Measurements from ENCODE around the gene TMEM126A.
A peak's percentile ranks its signal among the peaks of the same experiment; 100 is the strongest.
"Not testable (repeated sequence)": the region's sequence is repeated elsewhere in the genome, so short reads cannot be mapped to it uniquely, and the experiment has no call there.

The TMEM126A gene

DNA sequence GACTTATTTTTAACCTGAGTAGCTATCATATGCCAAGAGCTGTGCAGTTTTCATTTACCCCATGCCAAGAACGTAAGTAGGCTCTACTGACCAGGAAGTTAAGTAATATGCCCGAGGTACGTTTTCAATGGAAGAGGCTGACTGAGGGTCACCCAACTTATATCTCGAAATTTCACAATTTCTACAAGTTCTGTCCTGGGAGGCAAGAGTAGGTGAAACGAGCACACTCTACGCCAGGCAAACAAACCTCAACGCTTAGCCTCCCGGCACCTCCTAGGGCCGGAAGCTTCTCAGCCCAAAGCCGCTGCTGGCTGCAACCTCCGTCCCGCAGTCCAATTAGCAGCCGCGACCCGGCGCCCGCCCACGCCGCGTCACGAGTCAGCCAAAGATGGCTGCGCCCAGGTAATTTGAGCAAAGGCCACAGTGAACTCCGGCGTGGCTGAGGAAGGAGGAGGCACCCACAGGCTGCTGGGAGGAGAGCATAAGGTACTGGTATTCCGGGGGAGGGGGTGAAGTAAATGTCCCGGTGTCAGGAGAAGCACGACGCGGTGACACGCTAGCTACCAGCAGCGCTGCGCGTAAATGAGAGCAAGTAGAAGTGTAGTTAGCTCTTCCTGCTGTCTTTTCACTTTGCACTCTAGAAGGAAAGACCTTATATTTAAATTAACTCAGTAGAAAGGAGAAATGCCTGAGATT, at the start of gene TMEM126A:
TMEM126A (plus strand) TSS at position 364 of the 696 bp plus-strand sequence. CDS start 2,289 bp downstream, outside the sequence.
- no peaks in the 10 kb centered on the region for H3K27me3 ChIP-seq (replicated peaks; ENCODE audit: control insufficient read depth, insufficient read depth, low read length)
- DNase-seq (ENCODE audit: extremely low read depth, insufficient read length), result peak; percentile 91
- TF ChIP-seq, protein P1, sequence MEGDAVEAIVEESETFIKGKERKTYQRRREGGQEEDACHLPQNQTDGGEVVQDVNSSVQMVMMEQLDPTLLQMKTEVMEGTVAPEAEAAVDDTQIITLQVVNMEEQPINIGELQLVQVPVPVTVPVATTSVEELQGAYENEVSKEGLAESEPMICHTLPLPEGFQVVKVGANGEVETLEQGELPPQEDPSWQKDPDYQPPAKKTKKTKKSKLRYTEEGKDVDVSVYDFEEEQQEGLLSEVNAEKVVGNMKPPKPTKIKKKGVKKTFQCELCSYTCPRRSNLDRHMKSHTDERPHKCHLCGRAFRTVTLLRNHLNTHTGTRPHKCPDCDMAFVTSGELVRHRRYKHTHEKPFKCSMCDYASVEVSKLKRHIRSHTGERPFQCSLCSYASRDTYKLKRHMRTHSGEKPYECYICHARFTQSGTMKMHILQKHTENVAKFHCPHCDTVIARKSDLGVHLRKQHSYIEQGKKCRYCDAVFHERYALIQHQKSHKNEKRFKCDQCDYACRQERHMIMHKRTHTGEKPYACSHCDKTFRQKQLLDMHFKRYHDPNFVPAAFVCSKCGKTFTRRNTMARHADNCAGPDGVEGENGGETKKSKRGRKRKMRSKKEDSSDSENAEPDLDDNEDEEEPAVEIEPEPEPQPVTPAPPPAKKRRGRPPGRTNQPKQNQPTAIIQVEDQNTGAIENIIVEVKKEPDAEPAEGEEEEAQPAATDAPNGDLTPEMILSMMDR (IDR thresholded peaks at IDR 0.05; ENCODE audit: insufficient read depth, low read length, poor library complexity, severe bottlenecking), result no peak
- H3K36me3 ChIP-seq (ENCODE audit: control insufficient read depth, insufficient read depth, low read length), result peaks cover 3% of the 10 kb centered on the region; the same call in 1 of the 2 replicates
- H3K4me3 ChIP-seq (replicated peaks; ENCODE audit: low read depth, low read length), result peak within 1 kb of the TSS; percentile 90

DNA sequence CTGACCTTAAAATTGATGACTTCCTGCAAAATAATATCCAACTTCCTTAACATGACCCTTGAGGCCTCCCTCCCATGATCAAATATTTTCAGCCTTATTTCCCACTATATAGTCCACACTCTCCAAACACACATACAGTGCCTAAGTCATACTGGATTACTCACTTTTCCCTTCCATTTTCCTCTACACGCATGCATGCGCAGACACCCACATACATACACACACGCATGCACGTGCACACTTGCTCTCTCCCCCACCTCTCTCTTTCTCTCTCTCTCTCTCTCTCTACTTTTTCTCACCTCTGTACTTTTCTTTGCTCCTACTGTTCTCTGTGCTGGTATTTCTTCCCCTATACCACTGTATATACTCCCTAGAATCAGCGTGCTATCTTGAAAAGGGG, 48.7 kb upstream of the TMEM126A start:
- TF ChIP-seq, protein P1 (IDR thresholded peaks at IDR 0.05; ENCODE audit: insufficient read depth, low read length, poor library complexity, severe bottlenecking), result no peak

DNA sequence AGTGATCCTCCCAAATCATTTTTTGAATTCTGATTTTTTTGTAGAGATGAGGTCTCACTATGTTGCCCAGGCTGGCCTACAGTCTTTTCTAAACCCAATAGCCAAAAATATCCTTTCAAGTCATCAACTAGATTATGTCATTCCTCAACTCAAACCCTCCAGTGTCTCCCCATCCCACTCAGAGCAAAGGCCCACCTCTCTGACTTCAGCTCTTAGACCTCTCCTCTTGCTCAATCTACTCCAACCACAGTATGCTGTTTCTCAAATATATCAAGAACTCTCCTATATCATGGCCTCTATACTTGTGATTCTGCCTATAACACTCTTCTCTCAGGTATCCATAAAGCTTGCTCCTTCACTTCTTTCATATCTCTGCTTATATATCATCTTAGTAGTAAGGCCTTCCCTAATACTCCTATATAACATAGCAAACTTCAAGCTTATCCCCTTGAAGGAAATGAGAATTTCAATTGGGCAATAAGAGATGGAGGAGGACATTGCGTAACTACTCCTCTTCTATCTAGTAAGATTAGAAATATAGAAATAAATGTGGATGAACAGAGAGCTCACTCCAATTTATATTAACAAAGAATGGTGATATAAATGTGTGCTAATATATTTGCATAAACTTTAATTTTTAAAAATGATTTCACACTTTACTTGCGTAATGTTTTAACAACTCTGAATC, 45.1 kb upstream of the TMEM126A start:
- no peaks in the 10 kb centered on the region for H3K36me3 ChIP-seq (ENCODE audit: control insufficient read depth, insufficient read depth, low read length)
- TF ChIP-seq, protein P1 (IDR thresholded peaks at IDR 0.05; ENCODE audit: insufficient read depth, low read length, poor library complexity, severe bottlenecking), result no peak
- H3K27me3 ChIP-seq (replicated peaks; ENCODE audit: control insufficient read depth, insufficient read depth, low read length), result no peaks in the 10 kb centered on the region
- no peak for DNase-seq (ENCODE audit: extremely low read depth, insufficient read length)
- H3K4me3 ChIP-seq (replicated peaks; ENCODE audit: low read depth, low read length), result no peak overlapping the region

More for the DNA sequence above, 48.7 kb upstream of the TMEM126A start:
- DNase-seq (ENCODE audit: extremely low read depth, insufficient read length), result no peak
- Histone ChIP-seq H3K4me3 (replicated peaks; ENCODE audit: low read depth, low read length) (no peak overlapping the region), H3K36me3 (ENCODE audit: control insufficient read depth, insufficient read depth, low read length) (no peaks in the 10 kb centered on the region), H3K27me3 (replicated peaks; ENCODE audit: control insufficient read depth, insufficient read depth, low read length) (no peaks in the 10 kb centered on the region)

DNA sequence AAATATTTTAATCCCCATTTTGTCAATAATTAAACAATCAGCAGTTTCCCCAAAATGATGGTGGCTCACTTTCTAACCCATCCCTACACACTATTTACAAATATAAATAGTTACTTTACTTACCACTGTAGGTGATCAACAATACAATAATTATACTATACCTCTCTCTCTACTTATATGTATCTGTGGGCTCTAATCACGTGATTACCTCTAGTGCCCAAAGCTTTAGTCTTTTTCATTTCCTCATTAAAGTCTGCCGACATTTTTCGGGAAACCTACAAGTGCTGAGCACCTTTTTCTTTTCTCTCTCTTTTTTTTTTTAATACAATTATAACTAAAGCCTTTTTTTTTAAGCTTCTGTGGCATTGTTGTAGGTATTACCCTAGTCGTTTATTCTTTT, 44.5 kb upstream of the TMEM126A start:
- H3K27me3 ChIP-seq (replicated peaks; ENCODE audit: control insufficient read depth, insufficient read depth, low read length), result no peaks in the 10 kb centered on the region
- TF ChIP-seq, protein P1 (IDR thresholded peaks at IDR 0.05; ENCODE audit: insufficient read depth, low read length, poor library complexity, severe bottlenecking), result no peak
- no peak for DNase-seq (ENCODE audit: extremely low read depth, insufficient read length)
- no peak overlapping the region for H3K4me3 ChIP-seq (replicated peaks; ENCODE audit: low read depth, low read length)
- H3K36me3 ChIP-seq (ENCODE audit: control insufficient read depth, insufficient read depth, low read length), result no peaks in the 10 kb centered on the region

DNA sequence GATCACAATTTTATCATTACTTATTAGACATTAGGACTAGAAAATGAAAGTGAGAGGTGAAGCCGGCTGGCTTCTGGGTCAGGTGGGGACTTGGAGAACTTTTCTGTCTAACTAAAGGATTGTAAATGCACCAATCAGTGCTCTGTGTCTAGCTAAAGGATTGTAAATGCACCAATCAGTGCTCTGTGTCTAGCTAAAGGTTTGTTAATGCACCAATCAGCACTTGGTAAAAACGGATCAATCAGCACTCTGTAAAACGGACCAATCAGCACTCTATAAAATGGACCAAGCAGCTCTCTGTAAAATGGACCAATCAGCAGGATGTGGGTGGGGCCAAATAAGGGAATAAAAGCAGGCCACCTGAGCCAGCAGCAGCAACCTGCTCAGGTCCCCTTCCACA, 41.5 kb upstream of the TMEM126A start:
- H3K36me3 ChIP-seq (ENCODE audit: control insufficient read depth, insufficient read depth, low read length); H3K27me3 ChIP-seq (replicated peaks; ENCODE audit: control insufficient read depth, insufficient read depth, low read length); DNase-seq (ENCODE audit: extremely low read depth, insufficient read length); H3K4me3 ChIP-seq (replicated peaks; ENCODE audit: low read depth, low read length): not testable (repeated sequence)

DNA sequence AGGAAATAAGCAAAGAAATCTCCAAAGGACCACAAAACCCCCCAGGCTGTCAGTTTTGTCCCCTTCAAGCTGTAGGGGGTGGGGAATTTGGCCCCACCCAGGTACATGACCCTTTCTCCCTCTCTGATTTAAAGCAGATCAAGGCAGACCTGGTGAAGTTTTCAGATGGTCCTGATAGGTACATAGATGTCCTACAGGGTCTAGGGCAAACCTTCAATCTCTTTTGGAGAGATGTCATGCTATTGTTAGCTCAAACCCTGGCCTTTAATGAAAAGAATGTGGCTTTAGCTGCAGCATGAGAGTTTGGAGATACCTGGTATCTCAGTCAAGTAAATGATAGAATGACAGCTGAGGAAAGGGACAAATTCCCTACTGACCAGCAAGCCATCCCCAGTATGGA, 39.1 kb upstream of the TMEM126A start:
- H3K36me3 ChIP-seq (ENCODE audit: control insufficient read depth, insufficient read depth, low read length); H3K27me3 ChIP-seq (replicated peaks; ENCODE audit: control insufficient read depth, insufficient read depth, low read length); DNase-seq (ENCODE audit: extremely low read depth, insufficient read length); H3K4me3 ChIP-seq (replicated peaks; ENCODE audit: low read depth, low read length): not testable (repeated sequence)

DNA sequence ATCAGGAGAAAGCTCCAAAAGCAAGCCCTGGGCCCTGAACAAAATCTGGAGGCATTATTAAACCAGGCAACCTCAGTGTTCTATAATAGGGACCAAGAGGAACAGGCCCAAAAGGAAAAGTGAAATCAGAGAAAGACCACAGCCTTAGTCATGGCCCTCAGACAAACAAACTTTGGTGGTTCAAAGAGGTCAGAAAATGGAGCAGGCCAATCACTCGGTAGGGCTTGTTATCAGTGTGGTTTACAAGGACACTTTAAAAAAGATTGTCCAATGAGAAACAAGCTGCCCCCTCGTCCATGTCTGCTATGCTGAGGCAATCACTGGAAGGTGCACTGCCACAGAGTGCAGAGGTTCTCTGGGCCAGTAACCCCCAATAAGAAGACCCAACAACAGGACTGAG, 38.5 kb upstream of the TMEM126A start:
- not testable (repeated sequence) for H3K36me3 ChIP-seq (ENCODE audit: control insufficient read depth, insufficient read depth, low read length); H3K27me3 ChIP-seq (replicated peaks; ENCODE audit: control insufficient read depth, insufficient read depth, low read length); H3K4me3 ChIP-seq (replicated peaks; ENCODE audit: low read depth, low read length); DNase-seq (ENCODE audit: extremely low read depth, insufficient read length)

DNA sequence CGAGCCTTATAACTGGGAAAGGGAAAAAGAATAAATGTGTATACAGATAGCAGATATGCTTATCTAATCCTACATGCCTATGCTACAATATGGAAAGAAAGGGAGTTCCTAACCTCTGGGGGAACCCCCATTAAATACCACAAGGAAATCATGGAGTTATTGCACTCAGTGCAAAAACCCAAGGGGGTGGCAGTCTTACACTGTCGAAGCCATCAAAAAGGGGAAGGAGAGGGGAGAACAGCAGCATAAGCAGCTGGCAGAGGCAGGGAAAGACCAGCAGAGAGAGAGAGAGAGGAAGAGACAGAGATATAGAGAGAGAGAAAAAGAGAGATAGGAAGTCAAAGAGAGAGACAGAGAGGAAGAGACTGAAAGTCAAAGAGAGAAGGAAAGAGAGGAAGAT, 36.1 kb upstream of the TMEM126A start:
- not testable (repeated sequence) for H3K4me3 ChIP-seq (replicated peaks; ENCODE audit: low read depth, low read length); H3K36me3 ChIP-seq (ENCODE audit: control insufficient read depth, insufficient read depth, low read length); H3K27me3 ChIP-seq (replicated peaks; ENCODE audit: control insufficient read depth, insufficient read depth, low read length); DNase-seq (ENCODE audit: extremely low read depth, insufficient read length)
